ENCODE results near the gene DKC1.

DKC1 gene

GRCh38 chrX:154738011-154738738 is 24.5 kb upstream of the DKC1 start:
- FAIRE-seq: no peak

- FAIRE-seq: no peak
Measured at GRCh38 chrX:154739952-154740465, 22.7 kb upstream of the DKC1 start.

- FAIRE-seq: no peak
Measured at GRCh38 chrX:154742613-154743012, 20.1 kb upstream of the DKC1 start.

- peak; percentile 23 for FAIRE-seq
Measured at GRCh38 chrX:154748712-154749339, 13.8 kb upstream of the DKC1 start.

- FAIRE-seq: no peak
Measured at GRCh38 chrX:154749856-154750255, 12.8 kb upstream of the DKC1 start.

GRCh38 chrX:154750301-154751202 is 12.1 kb upstream of the DKC1 start, which contains the start of gene GAB3:
Gene GAB3, minus strand, starts transcription at chrX:154751077. Its CDS starts 52 bp downstream, at chrX:154751025.
- no peak for FAIRE-seq

GRCh38 chrX:154751203-154751668 is 11.4 kb upstream of the DKC1 start:
- no peak for FAIRE-seq

GRCh38 chrX:154751669-154752271 is 10.9 kb upstream of the DKC1 start:
- FAIRE-seq: no peak

- FAIRE-seq: no peak
Measured at GRCh38 chrX:154758696-154759095, 4.0 kb upstream of the DKC1 start.

GRCh38 chrX:154761977-154762536 is 607 bp upstream of the DKC1 start:
- FAIRE-seq: no peak

GRCh38 chrX:154774622-154775021 is 12.0 kb downstream of the DKC1 start:
- no peak for FAIRE-seq

- FAIRE-seq: no peak
Measured at GRCh38 chrX:154775419-154776349, 13.0 kb downstream of the DKC1 start.

- no peak for FAIRE-seq
Measured at GRCh38 chrX:154776753-154777152, 14.1 kb downstream of the DKC1 start.

- no peak for FAIRE-seq
Measured at GRCh38 chrX:154779261-154779660, 16.6 kb downstream of the DKC1 start.

GRCh38 chrX:154780968-154781367 is 18.3 kb downstream of the DKC1 start:
- FAIRE-seq: no peak

- no peak for FAIRE-seq
Measured at GRCh38 chrX:154784149-154784995, 21.7 kb downstream of the DKC1 start.

- FAIRE-seq: no peak
Measured at GRCh38 chrX:154785716-154786115, 23.1 kb downstream of the DKC1 start.

GRCh38 chrX:154791467-154791866 is 28.8 kb downstream of the DKC1 start:
- no peak for FAIRE-seq

GRCh38 chrX:154791939-154792338 is 29.3 kb downstream of the DKC1 start:
- FAIRE-seq: no peak

All from TTC549 (cell line).